ENCODE results near the gene TMEM238.

Gene TMEM238

GRCh38 chr19:55360902-55361301, 23.2 kb downstream of the TMEM238 start:
- DNase-seq (ENCODE audit: insufficient read length, low spot score) (no peak), FAIRE-seq (no peak)

GRCh38 chr19:55358943-55359908, 24.9 kb downstream of the TMEM238 start:
- FAIRE-seq: no peak

GRCh38 chr19:55358493-55358892, 25.6 kb downstream of the TMEM238 start:
- FAIRE-seq: no peak
- DNase-seq (ENCODE audit: insufficient read length, low spot score): no peak

More at GRCh38 chr19:55358943-55359908, 24.9 kb downstream of the TMEM238 start:
- no peak for DNase-seq (ENCODE audit: insufficient read length, low spot score)

GRCh38 chr19:55355213-55355821, 28.8 kb downstream of the TMEM238 start:
- FAIRE-seq (no peak), DNase-seq (ENCODE audit: insufficient read length, low spot score) (no peak)

- DNase-seq (ENCODE audit: insufficient read length, low spot score) (no peak), FAIRE-seq (no peak)
Measured at GRCh38 chr19:55354698-55355212, 29.3 kb downstream of the TMEM238 start, which contains the start of gene COX6B2. Gene COX6B2 (minus strand): TSS chr19:55354719. CDS start chr19:55354521, 198 bp downstream.

GRCh38 chr19:55353803-55354697, 30.0 kb downstream of the TMEM238 start:
- FAIRE-seq (peak; percentile 90), DNase-seq (ENCODE audit: insufficient read length, low spot score) (peak; percentile 70)

- no peak for DNase-seq (ENCODE audit: insufficient read length, low spot score)
- peak; percentile 44 for FAIRE-seq
Measured at GRCh38 chr19:55353356-55353802, 30.7 kb downstream of the TMEM238 start.

- no peak for FAIRE-seq
- DNase-seq (ENCODE audit: insufficient read length, low spot score): no peak
Measured at GRCh38 chr19:55352549-55353145, 31.4 kb downstream of the TMEM238 start.

- DNase-seq (ENCODE audit: insufficient read length, low spot score) (no peak), FAIRE-seq (no peak)
Measured at GRCh38 chr19:55352040-55352439, 32.1 kb downstream of the TMEM238 start.

- DNase-seq (ENCODE audit: insufficient read length, low spot score) (no peak), FAIRE-seq (no peak)
Measured at GRCh38 chr19:55350620-55351315, 33.3 kb downstream of the TMEM238 start.

GRCh38 chr19:55348317-55349034, 35.6 kb downstream of the TMEM238 start:
- no peak for DNase-seq (ENCODE audit: insufficient read length, low spot score)
- no peak for FAIRE-seq

GRCh38 chr19:55347442-55348009, 36.6 kb downstream of the TMEM238 start:
- FAIRE-seq: no peak

GRCh38 chr19:55346725-55347441, 37.2 kb downstream of the TMEM238 start:
- FAIRE-seq: no peak
- no peak for DNase-seq (ENCODE audit: insufficient read length, low spot score)

More at GRCh38 chr19:55347442-55348009, 36.6 kb downstream of the TMEM238 start:
- DNase-seq (ENCODE audit: insufficient read length, low spot score): no peak

- FAIRE-seq (no peak), DNase-seq (ENCODE audit: insufficient read length, low spot score) (no peak)
Measured at GRCh38 chr19:55345818-55346724, 38.0 kb downstream of the TMEM238 start.

GRCh38 chr19:55345101-55345817, 38.8 kb downstream of the TMEM238 start:
- DNase-seq (ENCODE audit: insufficient read length, low spot score) (no peak), FAIRE-seq (no peak)

- FAIRE-seq: no peak
- no peak for DNase-seq (ENCODE audit: insufficient read length, low spot score)
Measured at GRCh38 chr19:55344444-55344843, 39.6 kb downstream of the TMEM238 start.

Measured in HTR-8/SVneo (cell line).